Heart right ventricle (tissue), 16 donors: ENCODE results near the gene COQ9. TPM values are rescaled to one million over a fixed set of nuclear protein-coding genes. Genes with fewer than 3 reads are reported as not detected.
A peak's percentile ranks its signal among the peaks of the same experiment; 100 is the strongest.

ENCODE experiments used
- ATAC-seq, 8 donors: fragments of 200-7000 bp; cut with Tn5 transposase; one replicate each; pipeline ENCODE4 v1.9.1; 2020; ENCODE audit warnings: mild to moderate bottlenecking in 8 of 8, moderate library complexity in 8 of 8, moderate number of reproducible peaks in 1 of 8
- DNase-seq, 2 donors: peaks; one replicate each; pipeline ENCODE4 v3.0.0-alpha.2; 2020
- H3K27ac ChIP-seq, 10 donors: fragments of 200-600 bp; sonication (generic) in 2 of 10; one replicate each; pipeline versions ENCODE4 v1.5.0 to v1.8.0; 2020 to 2022; ENCODE audit warnings: mild to moderate bottlenecking in 3 of 10
- H3K27me3 ChIP-seq, 7 donors: fragments of 200-600 bp; one replicate each; pipeline ENCODE4 v1.8.0; 2021 to 2022; ENCODE audit warnings: mild to moderate bottlenecking in 2 of 7
- H3K36me3 ChIP-seq, 9 donors: fragments of 200-600 bp; sonication (generic) in 1 of 9; one replicate each; pipeline versions ENCODE4 v1.5.0 to v1.8.0; 2020 to 2022; ENCODE audit warnings: mild to moderate bottlenecking in 2 of 9
- H3K4me1 ChIP-seq, 9 donors: fragments of 200-600 bp; sonication (generic) in 1 of 9; one replicate each; pipeline versions ENCODE4 v1.5.0 to v1.8.0; 2020 to 2022; ENCODE audit warnings: mild to moderate bottlenecking in 4 of 9
- H3K4me3 ChIP-seq, 10 donors: fragments of 200-600 bp; sonication (generic) in 2 of 10; one replicate each; pipeline versions ENCODE4 v1.5.0 to v1.8.0; 2020 to 2022; ENCODE audit warnings: mild to moderate bottlenecking in 7 of 10, moderate library complexity in 2 of 10
- H3K9me3 ChIP-seq, 11 donors: fragments of 200-600 bp in 10 of 11; sonication (generic) in 2 of 11; one replicate each; pipeline versions ENCODE4 v1.5.0 to v1.8.0; 2013 to 2022; ENCODE audit warnings: mild to moderate bottlenecking in 2 of 11, control low read depth in 1 of 11, moderate library complexity in 1 of 11
- WGBS, 2 donors: extraction: QIAGEN DNeasy Blood & Tissue Kit; methylation state at CpG; one replicate each; pipeline ENCODE4 v1.1.7; 2013; ENCODE audit warnings: inconsistent platforms in 1 of 2; 5-methylcytosine and 5-hydroxymethylcytosine counted together
- intact Hi-C, 10 donors: fragments of 100-400 bp; cut with DNase I; formaldehyde crosslinking; loops; one replicate each; pipeline versions ENCODE4 v1.11.1 to v1.14.2; 2022
- polyA plus RNA-seq, 2 donors: library from polyadenylated mRNA; stranded (reverse); fragments of 200-250 nt; gene quantifications; one replicate each; pipeline ENCODE4 v1.2.3, GENCODE V29; 2013
- total RNA-seq, 10 donors: library from RNA; stranded (reverse); fragmentation: NEBNext Ultra II Directional in 3 of 10; extraction: Animal tissue kit (Norgen Biotek cat#: 25700) in 3 of 10; gene quantifications; one replicate each; pipeline versions ENCODE4 v1.2.1 to v1.2.4, GENCODE V29; 2021 to 2023
- TF ChIP-seq, protein P1 (sequence below), 9 donors: fragments of 200-600 bp; sonication (generic) in 2 of 9; IDR thresholded peaks; one replicate each; pipeline versions ENCODE4 v1.5.0 to v1.8.0; 2021 to 2022; ENCODE audit warnings: antibody characterized with exemption in 9 of 9, mild to moderate bottlenecking in 5 of 9, moderate library complexity in 1 of 9
- donor health status: Arrhythmogenic right ventricular cardiomyopathy.
- donor health status: ischemic (EF 13 %, LVEDD 7.1; RV severe dilation, severe dysfunction).
- donor health status: healthy with polysubstance abuse.
- donor health status: DM: no; HTN: yes; CAD: no.
- donor health status: DM: no; HTN: no; CAD: no.
- donor health status: ischemic (EF 25% LVEDD 6.9; RV normal size, moderate dysfunction).
- donor health status: ischemic (EF 25% LVEDD 5.7; RV mildly dilated, moderate dysfunction).
- donor health status: healthy.
- donor health status: DM: yes; HTN: yes; CAD: no.
- donor health status: Ischemic cardiomyopathy.
- donor health status: ischemic (EF 35%, LVEDD 5.7; RV mildly dilated, moderate dysfunction).
- donor health status: nonischemic (EF 11% LVEDD 7.7; RV severe dilation, severe dysfunction).
- donor health status: DM: yes; HTN: yes; CAD: no.
- donor health status: PGD.
- donor health status: ischemic (EF 29% LVEDD 5.4; RV normal size, mild dysfunction).
- donor health status: nonischemic (EF 23%, LVEDD 6.1; RV moderate dilation, normal function).

Gene COQ9
- total and polyA plus RNA-seq, 12 donors: 135 to 475 (median 207) TPM

- Histone ChIP-seq H3K4me1 (peaks cover 14 to 42% (median 32%) of the 10 kb centered on the region in 9 donors), H3K9me3 (no peaks in the 10 kb centered on the region), H3K4me3 (peak overlapping the region in 1 of 10 donors; percentile 81), H3K36me3 (no peaks in the 10 kb centered on the region), H3K27me3 (peaks cover 0 to 9% (median 0%) of the 10 kb centered on the region in 7 donors), H3K27ac (peak overlapping the region in 2 of 10 donors; percentile 83 to 84)
- 82 to 83% methylated on average over 8 of the region's 8 CpGs for WGBS, 2 donors
- DNase-seq: no peak
- no peak for ATAC-seq
- intact Hi-C loops: loop anchor here in 2 of 10 donors (5.0 kb wide), 2 partner anchors 43 to 48 kb away; no protein-coding TSS in a partner anchor
- TF ChIP-seq, protein P1, sequence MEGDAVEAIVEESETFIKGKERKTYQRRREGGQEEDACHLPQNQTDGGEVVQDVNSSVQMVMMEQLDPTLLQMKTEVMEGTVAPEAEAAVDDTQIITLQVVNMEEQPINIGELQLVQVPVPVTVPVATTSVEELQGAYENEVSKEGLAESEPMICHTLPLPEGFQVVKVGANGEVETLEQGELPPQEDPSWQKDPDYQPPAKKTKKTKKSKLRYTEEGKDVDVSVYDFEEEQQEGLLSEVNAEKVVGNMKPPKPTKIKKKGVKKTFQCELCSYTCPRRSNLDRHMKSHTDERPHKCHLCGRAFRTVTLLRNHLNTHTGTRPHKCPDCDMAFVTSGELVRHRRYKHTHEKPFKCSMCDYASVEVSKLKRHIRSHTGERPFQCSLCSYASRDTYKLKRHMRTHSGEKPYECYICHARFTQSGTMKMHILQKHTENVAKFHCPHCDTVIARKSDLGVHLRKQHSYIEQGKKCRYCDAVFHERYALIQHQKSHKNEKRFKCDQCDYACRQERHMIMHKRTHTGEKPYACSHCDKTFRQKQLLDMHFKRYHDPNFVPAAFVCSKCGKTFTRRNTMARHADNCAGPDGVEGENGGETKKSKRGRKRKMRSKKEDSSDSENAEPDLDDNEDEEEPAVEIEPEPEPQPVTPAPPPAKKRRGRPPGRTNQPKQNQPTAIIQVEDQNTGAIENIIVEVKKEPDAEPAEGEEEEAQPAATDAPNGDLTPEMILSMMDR (IDR thresholded peaks at IDR 0.05): no peak
These were observed 37.3 kb downstream of the COQ9 start for GRCh38 chr16:57484515-57485005.

DNA sequence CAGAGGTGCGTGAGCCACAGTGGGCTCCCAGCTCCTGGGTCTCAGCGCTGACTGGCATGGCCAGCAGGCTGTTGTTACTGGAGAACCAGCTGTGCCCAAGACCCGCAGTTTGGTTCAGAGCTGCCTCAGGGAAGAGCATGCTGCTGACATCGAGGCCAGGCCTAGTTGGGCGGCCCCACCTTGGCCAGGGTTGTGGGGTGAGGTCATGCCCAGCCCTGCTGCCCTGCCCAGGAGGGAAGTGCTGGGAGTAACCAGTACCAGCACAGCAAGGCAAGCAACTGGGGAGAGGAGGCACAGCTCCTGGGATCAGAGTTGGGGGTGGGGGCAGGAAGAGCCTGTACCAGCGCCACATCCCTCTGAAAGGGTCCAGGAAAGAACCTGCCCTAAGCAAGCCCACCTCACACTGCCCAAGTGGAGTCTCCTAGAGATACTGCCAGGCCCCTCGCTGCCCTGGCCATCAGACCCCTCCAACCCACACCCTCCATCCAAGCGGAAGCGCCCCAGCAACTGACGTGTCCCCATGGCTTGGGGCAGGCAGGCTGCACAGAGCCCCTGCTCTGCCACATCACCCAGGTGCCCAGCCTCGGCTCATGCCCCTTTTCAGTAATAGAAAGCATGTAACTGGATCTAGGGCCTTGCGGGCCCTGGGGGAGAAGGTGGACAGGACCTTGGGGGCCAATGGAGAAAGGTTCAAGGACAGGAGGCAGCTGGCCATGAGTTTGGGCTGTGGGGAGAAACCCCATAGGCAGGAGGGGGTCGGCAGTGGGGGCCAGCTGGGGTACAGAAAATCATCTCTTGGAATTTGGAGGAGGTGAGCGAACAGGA, 38.0 kb downstream of the COQ9 start:
- TF ChIP-seq, protein P1 (IDR thresholded peaks at IDR 0.05): no peak
- intact Hi-C loops: loop anchor here in 1 of 10 donors (5.0 kb wide), 1 partner anchor 47 kb away; no protein-coding TSS in a partner anchor
- H3K36me3 ChIP-seq: no peaks in the 10 kb centered on the region
- H3K4me3 ChIP-seq: peak overlapping the region; percentile 58 to 90 (median 82)
- H3K9me3 ChIP-seq: no peaks in the 10 kb centered on the region
- 72 to 76% methylated on average over 14 of the region's 14 CpGs for WGBS, 2 donors
- peak overlapping the region in 9 of 10 donors; percentile 40 to 84 (median 77) for H3K27ac ChIP-seq
- H3K27me3 ChIP-seq: peaks cover 0 to 7% (median 0%) of the 10 kb centered on the region in 7 donors
- H3K4me1 ChIP-seq: peaks cover 9 to 34% (median 25%) of the 10 kb centered on the region in 9 donors
- DNase-seq (no peak), ATAC-seq (peak in 3 of 8 donors; percentile 5 to 13 (median 9))

DNA sequence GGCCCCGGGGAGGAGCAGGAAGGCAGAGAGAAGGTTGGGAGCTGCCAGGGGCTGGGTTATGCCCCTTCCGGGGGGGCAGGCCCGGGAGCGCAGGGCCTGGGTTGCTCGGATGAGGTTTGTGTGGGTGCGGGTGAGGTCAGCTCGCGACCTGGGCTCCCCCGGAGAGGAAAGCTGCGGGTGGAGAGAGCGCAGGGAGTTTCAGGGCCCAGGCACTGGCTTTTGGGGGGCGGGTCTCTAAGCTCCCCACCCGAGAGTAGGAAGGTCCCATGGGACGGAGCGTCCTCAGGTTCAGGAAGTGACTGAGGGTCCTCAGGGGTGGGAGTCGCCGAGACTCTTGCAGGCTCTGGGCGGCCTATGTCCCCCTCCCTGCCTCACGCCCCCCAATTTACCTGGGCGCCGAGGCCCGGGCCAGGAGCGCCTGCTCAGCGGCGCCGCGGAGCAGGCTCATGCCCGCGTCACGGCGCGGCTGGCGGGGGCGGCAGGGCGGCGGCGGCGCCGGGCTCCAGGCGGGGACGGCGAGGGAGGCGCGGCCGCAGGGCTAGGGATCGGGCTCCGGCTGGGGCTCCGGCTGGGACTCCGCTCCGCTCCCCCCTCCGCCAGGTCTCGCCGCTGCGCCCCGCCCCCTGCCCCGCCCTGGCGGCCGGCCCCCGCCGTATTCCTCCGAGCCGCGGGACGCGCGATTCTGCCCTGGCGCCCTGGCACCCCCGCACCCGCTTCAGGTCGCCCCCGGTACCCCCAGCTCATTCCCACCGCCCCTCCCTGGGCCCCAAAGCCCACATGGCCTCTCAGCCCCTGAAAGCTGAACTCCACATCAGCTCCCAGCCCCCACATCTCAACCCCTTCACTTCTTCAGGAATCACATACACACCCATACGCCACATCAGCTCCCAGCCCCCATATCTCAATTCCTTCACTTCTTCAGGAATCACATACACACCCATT, 38.9 kb downstream of the COQ9 start, which contains the start of gene DOK4:
Gene DOK4, minus strand, starts transcription at position 578 of the 942 bp plus-strand sequence. CDS start 6,986 bp downstream, outside the sequence.
- H3K4me3 ChIP-seq: peak within 1 kb of the TSS; percentile 58 to 90 (median 82)
- H3K27me3 ChIP-seq: peaks cover 0 to 7% (median 0%) of the 10 kb centered on the region in 7 donors
- H3K9me3 ChIP-seq: no peaks in the 10 kb centered on the region
- DNase-seq (peak; percentile 80 to 87), ATAC-seq (peak; percentile 89 to 97 (median 94))
- WGBS, 2 donors: 1 to 2% methylated on average over 27 to 72 of the region's 73 CpGs
- TF ChIP-seq, protein P1 (IDR thresholded peaks at IDR 0.05): no peak
- H3K4me1 ChIP-seq: peaks cover 5 to 26% (median 21%) of the 10 kb centered on the region in 9 donors
- H3K36me3 ChIP-seq: no peaks in the 10 kb centered on the region
- intact Hi-C loops: loop anchor here in 1 of 10 donors (5.0 kb wide), 1 partner anchor 46 kb away; no protein-coding TSS in a partner anchor
- peak within 1 kb of the TSS in 9 of 10 donors; percentile 40 to 84 (median 77) for H3K27ac ChIP-seq
